GM23338 (cell line): ENCODE measurements around the gene EXOC7.

Experiments
- CREB1 ChIP-seq: fragments of 250-450 bp; sonication (Bioruptor Pico); IDR thresholded peaks from 2 replicates; pipeline ENCODE4 v1.5.0; 2020; ENCODE audit warnings: low read depth, mild to moderate bottlenecking, moderate library complexity
- EZH2 ChIP-seq: fragments of 200-600 bp; sonication (generic); IDR thresholded peaks from one replicate; pipeline ENCODE4 v1.8.0; 2017; ENCODE audit warnings: antibody characterized with exemption, mild to moderate bottlenecking, low read depth; ENCODE audit not compliant: unreplicated experiment
- EZH2phosphoT487 ChIP-seq: fragments of 200-600 bp; sonication (generic); IDR thresholded peaks from one replicate; pipeline ENCODE4 v1.8.1; 2018; ENCODE audit warnings: antibody characterized with exemption; ENCODE audit not compliant: unreplicated experiment
- JUNB ChIP-seq: IDR thresholded peaks from one replicate; pipeline ENCODE4 v1.6.1; 2016; ENCODE audit warnings: antibody characterized with exemption; ENCODE audit not compliant: unreplicated experiment
- POLR2AphosphoS5 ChIP-seq: IDR thresholded peaks from 2 replicates; pipeline ENCODE4 v1.6.1; 2016; ENCODE audit warnings: antibody characterized with exemption, low read depth
- ZNF114 ChIP-seq: fragments of 250-450 bp; sonication (Bioruptor Pico); IDR thresholded peaks from 2 replicates; pipeline ENCODE4 v1.5.0; 2020; ENCODE audit warnings: mild to moderate bottlenecking, moderate library complexity
- TF ChIP-seq, protein P1 (sequence below), 2 experiments: fragments of 200-600 bp in 1 of 2; sonication (generic) in 1 of 2; conservative IDR thresholded peaks; 2 replicates each; pipeline versions ENCODE4 v1.5.1 to v1.6.1; 2016 to 2017; ENCODE audit warnings: antibody characterized with exemption in 2 of 2, low read depth in 2 of 2, mild to moderate bottlenecking in 2 of 2, moderate library complexity in 1 of 2
- TF ChIP-seq, protein P2 (sequence below): IDR thresholded peaks from one replicate; pipeline ENCODE4 v1.6.1; 2018; ENCODE audit warnings: antibody characterized with exemption; ENCODE audit not compliant: unreplicated experiment

DNA sequence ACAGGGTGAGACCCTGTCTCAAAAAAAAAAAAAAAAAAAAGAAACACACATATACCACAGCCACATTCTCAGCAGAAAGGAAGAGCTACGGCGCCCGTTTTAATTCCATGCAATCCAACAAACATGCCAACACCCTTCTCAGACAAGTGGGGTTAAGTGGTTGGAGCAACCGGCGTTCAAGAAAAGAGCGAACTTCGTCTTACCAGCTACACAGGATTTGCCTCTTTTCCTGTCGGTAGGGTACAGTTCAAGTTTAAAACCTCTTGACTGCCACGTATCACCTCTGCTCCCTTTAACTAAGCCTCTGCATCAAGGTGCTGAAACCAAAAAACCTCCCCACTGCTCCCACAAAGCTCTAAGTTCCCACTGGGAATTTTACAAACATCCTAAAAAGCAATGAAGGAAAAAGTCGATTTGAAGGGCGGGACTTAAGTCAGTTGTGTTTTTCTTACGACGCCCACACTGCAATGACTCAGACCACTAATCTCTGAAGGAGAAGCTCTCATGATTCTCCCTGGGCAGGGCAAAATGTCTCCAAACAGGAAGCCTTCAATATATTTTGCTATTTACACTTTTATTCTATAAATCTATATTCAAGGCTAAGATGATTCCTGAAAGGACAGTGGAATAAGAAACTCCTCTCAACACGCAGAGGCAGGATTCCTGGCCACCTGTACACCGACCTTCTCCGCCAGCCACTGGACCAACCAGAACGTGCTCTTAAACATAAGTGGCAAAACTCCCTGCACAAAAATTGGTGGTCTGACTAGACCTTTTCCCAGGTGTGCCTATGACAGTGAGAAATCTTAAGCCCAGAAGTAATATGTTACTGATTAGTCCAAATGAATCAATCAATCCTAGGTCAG lies 50.1 kb downstream of the EXOC7 start:
- TF ChIP-seq, protein P1, sequence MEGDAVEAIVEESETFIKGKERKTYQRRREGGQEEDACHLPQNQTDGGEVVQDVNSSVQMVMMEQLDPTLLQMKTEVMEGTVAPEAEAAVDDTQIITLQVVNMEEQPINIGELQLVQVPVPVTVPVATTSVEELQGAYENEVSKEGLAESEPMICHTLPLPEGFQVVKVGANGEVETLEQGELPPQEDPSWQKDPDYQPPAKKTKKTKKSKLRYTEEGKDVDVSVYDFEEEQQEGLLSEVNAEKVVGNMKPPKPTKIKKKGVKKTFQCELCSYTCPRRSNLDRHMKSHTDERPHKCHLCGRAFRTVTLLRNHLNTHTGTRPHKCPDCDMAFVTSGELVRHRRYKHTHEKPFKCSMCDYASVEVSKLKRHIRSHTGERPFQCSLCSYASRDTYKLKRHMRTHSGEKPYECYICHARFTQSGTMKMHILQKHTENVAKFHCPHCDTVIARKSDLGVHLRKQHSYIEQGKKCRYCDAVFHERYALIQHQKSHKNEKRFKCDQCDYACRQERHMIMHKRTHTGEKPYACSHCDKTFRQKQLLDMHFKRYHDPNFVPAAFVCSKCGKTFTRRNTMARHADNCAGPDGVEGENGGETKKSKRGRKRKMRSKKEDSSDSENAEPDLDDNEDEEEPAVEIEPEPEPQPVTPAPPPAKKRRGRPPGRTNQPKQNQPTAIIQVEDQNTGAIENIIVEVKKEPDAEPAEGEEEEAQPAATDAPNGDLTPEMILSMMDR (conservative IDR thresholded peaks at IDR 0.05; ENCODE audit: low read depth in 2 of 2): no peak
- TF ChIP-seq EZH2phosphoT487 (no peak), JUNB (no peak), EZH2 (no peak), ZNF114 (CRISPR knock-in tag) (no peak), CREB1 (CRISPR knock-in tag) (no peak), POLR2AphosphoS5 (no peak)
- TF ChIP-seq, protein P2, sequence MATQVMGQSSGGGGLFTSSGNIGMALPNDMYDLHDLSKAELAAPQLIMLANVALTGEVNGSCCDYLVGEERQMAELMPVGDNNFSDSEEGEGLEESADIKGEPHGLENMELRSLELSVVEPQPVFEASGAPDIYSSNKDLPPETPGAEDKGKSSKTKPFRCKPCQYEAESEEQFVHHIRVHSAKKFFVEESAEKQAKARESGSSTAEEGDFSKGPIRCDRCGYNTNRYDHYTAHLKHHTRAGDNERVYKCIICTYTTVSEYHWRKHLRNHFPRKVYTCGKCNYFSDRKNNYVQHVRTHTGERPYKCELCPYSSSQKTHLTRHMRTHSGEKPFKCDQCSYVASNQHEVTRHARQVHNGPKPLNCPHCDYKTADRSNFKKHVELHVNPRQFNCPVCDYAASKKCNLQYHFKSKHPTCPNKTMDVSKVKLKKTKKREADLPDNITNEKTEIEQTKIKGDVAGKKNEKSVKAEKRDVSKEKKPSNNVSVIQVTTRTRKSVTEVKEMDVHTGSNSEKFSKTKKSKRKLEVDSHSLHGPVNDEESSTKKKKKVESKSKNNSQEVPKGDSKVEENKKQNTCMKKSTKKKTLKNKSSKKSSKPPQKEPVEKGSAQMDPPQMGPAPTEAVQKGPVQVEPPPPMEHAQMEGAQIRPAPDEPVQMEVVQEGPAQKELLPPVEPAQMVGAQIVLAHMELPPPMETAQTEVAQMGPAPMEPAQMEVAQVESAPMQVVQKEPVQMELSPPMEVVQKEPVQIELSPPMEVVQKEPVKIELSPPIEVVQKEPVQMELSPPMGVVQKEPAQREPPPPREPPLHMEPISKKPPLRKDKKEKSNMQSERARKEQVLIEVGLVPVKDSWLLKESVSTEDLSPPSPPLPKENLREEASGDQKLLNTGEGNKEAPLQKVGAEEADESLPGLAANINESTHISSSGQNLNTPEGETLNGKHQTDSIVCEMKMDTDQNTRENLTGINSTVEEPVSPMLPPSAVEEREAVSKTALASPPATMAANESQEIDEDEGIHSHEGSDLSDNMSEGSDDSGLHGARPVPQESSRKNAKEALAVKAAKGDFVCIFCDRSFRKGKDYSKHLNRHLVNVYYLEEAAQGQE: no peak
